Measurements from ENCODE around the gene GPRIN2.
"Not testable (repeated sequence)": the region's sequence is repeated elsewhere in the genome, so short reads cannot be mapped to it uniquely, and the experiment has no call there.

Gene GPRIN2

DNA sequence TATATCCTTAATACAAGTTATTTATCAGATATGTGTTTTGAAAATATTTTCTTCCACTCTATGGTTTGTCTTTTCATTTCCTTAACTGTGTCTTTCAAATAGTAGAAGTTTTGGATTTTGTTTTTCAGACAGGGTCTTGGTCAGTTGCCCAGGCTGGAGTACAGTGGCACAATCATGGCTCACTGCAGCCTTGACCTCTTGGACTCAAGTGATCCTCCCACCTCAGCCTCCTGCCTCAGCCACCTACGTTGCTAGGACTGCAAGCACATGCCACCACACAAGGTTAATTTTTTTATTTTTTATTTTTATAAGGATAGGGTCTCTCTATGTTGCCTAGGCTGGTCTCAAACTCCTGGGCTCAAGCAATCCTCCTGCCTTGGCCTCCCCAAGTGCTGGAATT is 24.2 kb downstream of the GPRIN2 start:
- not testable (repeated sequence) for DNase-seq

DNA sequence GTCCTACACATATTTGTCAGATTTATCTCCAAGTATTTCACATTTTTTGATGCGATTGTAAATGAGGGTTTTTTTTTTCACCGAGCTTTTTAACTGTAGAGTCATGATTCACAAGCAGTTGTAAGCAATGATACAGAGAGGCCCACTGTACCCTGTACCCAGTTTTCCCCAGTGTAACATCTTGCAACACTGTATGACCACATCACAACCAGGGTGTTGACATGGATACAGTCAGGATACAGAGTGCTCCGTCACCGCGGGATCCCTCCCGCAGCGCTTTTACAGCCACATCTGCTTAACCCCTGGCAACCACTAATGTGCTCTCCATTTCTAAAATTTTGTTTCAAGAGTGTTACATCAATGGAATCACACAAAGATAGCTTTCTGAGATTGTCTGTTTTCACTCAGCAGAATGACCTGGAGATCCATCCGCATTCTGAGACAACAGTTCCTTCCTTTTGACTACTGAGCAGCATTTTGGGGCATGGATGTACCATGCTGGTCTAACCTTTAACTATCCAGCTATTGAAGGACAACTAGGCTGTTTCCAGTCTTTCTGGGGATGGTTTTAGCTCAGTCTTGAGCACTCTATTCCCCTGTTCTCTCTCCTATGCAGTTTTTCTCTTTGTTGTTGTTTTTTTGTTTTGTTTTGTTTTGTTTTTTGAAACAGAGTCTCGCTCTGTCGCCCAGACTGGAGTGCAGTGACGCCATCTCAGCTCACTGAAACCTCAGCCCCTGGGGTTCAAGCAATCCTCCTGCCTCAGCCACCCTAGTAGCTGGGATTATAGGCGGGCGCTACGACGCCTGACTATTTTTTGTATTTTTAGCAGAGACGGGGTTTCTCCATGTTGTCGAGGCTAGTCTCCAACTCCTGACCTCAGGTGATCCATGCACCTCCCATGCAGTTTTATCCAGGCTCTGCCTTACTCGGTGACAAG is 25.9 kb downstream of the GPRIN2 start:
- no peak for DNase-seq

DNA sequence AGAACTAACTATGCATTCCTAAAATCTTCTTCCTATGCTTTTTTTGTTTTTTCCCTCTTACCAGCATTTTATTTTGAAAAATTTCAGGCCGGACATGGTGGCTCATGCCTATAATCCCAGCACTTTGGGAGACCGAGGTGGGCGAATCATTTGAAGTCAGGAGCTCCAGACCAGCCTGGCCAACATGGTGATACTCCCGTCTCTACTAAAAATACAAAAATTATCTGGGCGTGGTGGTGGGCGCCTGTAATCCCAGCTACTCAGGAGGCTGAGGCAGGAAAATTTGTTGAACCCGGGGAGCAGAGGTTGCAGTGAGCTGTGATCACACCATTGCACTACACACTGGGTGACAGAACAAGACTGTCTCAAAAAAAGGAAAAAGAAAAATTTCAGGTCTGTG is 26.7 kb downstream of the GPRIN2 start:
- DNase-seq: not testable (repeated sequence)

DNA sequence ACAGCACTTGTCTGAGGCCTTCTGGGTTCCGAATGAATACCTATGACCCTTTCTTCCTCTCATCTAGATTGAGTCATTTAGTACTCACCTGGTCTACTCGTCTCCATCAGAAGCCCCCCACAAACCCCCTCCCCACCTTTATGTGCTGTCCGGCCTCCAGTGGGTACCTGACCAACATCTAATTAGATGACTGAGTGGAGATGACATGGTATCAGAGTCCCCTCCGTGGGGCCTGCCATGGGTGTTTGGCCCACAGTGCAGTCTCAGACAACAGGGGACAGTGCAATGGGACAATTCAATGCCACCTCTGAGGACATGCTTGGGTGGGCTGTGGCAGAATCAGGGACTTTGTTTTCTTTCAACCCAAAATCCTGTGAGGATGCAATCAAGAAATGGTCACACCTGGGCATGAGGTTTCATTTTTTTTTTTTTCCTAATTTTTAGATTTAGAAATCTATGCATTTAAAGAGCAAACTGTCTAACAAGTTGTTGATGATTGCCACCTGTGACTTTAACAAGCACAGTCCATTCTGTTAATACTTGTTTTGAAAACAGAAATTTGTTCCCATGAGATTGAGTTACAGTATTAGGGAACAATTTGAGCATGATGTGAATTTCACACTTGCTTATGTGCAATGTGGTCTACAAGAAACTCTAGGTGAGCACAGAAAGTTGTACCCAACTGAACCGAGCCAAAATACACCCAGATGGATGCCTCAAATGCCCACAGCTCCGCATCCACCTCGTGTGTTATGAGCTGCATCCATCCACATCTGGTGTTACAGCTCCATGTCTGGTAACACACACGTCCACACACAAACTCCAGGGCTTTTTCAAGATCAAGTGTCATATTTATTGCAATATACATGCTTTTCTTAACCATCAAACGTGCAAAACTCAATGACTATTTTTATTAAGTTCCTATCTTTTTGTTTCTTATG is 27.5 kb downstream of the GPRIN2 start:
- no peak for DNase-seq

DNA sequence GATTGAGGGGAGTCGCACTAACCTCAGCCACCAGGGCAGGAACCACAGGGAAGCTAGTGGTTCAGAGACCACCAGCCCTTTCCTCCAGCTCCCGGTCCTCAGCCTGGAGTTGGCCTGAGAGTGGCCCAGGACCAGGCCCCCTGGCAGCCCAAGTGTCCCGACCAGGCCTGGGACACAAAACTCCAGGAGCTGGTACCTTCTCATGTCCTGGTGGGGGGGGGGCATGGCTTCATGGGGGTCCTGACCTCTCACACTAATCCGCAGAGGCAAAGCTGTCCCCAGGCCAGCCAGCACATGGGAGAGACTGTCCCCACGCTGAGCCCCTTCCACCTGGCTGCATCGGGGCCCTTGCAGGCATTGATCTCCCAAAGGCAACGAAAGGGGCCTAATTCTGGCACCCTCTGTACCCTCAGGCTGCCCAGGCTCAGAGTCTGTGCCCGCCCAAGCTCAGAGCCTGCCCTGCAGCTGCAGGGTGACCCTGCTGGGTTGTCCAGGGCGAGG is 28.2 kb downstream of the GPRIN2 start:
- no peak for DNase-seq

DNA sequence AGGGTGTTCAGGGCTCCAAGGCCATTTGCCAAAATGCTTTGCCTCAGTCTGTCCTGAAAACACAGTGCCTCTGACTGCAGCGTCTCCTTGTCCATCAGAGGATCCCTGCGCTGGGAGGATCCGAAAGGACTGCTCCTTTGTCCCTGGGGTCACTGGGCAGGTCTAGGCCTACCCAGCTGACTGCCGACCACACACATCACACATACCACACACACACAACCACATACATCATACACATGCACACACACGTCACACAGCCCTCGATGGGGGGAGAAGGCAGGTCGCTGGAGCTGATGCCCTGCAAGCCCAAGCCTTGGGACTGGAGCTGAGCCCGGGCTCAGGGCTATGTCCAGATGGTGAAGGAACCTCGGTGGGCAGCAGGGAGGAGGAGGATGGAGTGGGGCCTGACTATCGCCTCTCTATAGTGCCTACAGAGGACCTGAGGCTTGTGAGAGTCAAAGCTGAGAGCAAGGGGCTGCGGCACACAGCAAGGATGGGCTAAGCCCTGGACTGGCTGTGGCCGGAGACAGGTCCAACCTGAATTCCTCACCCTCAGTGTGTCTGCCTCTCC is 29.1 kb downstream of the GPRIN2 start:
- DNase-seq: no peak

DNA sequence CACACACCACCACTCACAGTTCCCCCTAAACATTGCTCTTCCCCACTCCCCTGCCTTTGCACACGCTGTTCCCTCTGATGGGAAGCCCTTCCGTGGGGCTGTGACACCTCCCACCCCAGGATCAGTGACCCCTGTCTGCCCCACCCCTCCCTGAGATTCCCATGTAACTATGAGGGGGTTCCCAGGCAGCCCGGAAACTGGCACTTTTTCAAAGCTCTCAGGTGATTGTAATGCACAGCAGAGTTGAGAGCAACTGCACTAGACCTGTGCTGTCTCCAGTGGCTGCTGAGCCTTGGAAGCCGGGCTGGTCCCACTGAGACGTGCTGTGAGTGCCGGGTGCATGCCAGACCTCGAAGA is 29.8 kb downstream of the GPRIN2 start:
- DNase-seq: no peak

DNA sequence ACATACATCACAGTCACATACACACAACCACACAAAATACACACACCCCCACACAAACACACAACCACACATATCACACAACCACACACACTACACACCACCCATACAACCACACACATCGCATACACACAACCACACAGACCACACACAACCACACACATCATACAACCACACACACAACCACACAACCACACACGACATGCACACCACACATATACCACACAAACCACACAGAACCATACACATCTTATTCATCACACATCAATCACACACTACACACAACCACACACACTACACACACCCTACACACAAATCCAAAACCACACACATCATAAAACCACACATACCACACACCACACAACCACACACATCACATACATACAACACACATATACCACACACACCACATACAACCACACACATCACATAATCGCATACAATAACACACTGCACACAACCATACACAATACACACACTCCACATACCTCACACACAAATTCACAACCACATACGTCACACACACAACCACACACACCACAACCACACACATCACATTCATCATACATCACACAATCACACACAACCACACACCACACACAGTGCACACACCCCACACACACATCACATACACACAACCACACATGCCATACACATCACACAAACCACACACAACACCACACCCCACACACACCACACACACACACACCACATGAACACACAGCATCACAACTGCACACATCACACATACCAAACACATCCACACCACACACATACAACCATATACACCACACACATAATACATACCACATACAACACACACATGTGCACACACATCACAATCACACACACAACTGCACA is 30.4 kb downstream of the GPRIN2 start:
- no peak for DNase-seq

DNA sequence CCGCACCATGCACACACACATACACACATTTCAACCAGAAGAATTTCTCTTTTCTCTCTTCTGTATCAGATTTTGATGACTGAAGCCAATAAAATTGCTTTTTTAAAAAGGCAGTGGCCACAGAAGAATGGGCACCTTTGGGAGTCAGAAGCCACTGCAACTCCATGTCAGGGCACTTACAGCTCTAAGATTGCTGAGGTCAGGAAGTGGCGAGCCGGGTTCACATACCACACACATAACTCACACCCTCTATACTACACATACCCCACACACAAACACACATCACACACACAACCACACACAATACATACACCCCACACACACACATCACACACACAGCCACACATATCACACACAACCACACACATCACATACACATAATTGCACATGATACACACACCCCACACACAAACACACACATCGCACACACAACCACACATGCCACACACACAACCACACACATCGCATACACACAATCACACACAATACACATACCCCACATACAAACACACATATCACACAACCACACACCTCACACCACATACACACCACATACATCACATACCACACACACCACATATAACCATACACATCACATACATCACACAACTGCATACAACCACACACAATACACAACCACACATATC is 31.2 kb downstream of the GPRIN2 start:
- DNase-seq: no peak

DNA sequence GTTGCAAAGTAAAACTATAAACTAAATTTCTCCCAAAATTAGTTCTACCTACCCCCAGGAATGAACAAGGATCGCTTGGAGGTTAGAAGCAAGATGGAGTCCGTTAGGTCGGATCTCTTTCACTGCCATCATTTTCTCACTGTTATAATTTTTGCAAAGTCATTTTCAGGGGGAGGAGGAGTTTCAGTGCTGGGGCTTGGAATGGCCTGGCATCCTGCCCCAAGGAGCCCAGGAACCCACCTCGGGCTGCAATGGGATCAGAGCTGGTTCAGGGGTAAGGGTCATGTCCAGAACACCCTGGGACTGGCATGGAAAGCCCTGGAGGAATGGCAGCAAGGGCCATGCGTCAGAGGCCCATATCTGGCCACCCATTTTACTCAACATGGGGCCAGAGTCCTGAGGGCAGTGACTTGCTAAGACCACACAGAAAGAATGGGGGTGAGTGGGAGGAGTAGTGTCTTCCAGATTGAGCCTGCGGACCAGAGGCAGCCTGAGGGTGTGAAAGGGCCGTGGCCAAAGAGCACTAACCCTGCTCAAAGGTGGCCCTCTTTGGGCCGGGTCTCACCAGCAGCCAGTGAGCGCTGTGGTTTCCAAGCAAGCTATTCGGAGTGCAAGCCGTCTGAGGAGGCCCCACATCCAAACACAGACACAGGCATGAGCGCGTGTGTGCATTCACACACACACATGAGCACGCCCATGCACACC is 31.8 kb downstream of the GPRIN2 start:
- no peak for DNase-seq

DNA sequence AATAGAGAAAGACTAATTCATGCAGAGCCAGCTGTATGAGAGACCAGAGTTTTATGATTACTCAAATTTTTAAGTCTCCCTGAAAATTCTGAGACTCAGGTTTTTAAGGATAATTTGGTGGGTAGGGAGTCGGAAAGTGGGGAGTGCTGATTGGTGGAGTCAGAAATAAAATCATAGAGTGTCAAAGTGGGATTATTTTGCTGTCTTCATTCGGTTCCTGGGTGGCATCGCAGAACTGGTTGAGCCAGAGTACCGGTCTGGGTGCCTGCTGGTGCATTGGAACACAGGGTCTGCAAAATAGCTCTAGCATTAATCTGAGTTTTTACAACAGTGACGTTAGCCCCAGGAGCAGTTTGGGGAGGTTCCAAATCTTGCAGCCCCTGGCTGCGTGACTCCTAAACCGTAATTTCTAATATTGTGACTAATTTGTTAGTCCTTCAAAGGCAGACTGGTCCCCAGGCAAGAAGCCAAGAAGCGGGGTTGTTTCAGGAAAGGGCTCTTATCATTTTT is 32.4 kb downstream of the GPRIN2 start:
- no peak for DNase-seq

DNA sequence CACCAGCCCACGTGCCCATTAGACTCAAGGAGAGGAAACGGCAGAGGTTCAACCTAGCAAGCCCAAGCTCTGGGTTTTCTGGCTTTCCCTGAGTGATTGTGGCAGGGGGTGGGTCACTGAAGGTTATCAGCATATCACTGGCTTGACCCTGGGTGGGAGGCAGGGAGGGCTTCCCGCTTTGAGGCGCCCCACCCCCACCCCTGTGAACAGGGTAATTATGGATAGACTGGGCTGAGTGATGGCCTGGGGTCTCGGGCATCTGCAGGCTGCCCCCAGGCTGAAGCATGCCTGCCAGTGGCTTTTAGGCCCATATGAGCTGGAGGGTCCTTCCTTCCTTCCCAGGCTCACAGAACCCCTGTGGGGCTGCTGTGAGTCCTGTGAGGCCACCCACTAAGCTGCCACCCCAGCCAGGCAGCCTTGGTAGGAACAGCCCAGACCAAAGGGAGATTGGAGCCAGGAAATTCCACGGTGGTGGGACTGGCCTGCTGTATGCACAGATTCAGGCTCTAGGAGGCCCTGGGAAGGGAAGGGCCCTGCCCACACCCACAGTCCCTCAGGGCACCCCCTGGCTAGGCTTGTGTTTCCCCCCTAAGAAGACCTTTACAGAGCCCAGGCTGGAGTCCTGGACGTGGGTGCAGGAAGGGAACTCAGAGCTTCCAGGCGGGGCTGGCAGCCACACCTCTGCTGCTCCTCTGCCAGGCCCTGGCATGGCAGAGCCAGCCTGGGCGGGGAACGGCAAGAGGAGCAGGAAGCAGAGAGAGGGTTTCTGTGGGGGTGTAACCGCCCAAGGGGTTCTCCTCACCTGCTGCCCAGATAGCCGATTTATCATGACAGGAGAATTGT is 33.1 kb downstream of the GPRIN2 start:
- DNase-seq: no peak

DNA sequence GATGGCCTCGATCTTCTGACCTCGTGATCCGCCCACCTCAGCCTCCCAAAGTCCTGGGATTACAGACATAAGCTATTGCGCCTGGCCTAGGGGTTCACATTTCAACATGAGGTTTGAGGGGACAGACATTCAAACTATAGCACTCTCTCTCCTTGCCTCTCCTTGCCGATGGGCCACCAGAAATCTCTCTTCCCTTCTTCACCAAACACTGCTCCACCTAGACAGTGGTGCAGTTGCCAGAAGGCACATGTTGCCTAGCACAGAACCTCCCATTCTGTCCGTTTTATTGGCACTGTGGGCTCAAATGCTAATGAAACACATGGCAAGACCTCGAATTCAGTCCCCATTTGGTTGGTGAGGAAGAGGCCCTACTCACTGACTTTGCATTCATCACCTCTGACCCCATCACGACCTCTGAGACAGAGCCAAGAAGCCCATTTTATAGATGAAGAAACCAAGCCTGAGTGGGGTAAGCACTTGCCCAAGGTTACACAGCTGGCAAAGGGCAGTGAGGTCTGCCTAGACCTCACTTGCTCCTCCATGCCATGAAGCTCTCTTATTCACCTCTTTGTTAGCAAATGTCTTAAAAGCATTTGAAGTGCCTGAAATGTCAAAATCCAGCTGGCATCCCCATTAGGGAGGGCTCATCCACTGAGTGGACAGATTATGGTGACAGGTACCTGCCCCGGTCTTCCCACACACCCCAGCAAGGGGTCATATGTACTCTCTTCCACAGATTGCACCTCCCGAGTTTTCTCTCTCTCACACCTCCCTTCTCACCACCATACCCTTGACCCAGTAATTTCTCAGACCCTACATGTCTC is 34.0 kb downstream of the GPRIN2 start:
- DNase-seq: no peak

DNA sequence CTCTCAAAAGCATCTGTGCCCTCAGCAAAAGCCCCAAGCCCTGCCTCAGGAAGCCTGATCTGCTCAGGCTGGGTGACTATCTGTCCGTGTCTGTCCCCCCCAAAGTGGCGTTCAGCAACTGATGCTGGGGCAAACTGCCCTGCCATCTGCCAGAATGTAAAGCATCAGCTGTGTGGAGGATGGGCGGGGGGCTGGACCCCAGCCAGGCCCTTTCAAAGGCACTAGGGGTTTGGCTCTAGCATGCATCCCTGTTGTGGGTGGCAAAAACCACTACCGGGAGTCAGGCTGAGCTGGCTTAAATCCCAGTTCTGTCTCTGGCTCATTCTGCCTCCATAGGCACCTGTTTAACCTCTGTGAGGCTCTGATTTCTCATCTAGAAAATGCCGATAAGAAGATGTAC is 35.5 kb downstream of the GPRIN2 start:
- DNase-seq: no peak

DNA sequence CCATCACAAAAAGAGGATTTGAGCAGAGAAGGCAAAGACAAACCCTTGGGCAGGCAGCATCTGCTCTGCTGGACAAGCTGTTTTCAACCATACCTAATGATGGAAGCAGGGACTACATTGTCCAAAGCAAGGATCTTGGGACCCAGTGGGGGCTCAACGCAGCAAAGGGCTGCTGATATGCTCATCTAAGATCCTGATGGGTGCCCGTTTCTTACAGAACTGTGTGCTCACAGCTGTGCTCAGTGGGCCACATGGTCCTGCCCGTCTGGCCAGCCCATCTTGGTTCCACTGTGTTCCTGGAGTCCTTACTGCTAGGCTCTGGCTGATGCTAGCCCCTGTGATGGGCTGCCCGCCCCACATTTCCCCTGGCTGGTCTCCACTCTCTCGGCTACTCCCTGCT is 36.1 kb downstream of the GPRIN2 start:
- no peak for DNase-seq

DNA sequence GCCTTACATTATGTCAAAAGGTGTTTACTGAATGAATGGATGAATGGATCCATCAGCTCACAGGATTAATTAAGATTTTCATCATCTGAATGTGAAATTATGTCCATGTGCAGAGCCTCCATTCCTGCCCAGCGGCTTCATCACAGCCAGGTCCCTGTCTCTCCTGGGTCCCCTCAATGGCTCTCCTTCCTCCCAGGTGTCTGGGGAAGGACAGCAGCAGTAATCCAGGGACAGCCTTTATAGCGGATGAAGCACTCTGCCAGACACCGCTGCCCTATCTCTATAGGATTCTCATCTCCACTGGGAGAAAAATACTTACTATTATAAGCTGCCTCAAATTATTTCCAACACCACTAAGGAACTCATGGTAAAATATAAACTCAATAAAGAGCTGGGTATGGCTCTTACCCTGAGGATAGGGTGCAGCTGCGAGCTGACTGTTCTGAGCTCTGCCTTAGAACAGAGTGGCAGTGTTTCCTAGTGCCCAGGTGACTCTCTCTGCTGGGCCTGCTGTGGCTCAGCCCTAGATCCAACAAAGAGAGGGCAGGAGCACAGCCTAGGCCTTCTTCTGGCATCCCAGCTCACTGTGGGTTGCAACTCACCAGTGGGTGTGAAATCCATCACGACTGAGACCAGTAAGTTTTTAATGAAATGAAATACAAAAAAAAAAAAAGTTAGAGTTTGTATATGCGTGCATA is 38.3 kb downstream of the GPRIN2 start:
- DNase-seq: no peak

DNA sequence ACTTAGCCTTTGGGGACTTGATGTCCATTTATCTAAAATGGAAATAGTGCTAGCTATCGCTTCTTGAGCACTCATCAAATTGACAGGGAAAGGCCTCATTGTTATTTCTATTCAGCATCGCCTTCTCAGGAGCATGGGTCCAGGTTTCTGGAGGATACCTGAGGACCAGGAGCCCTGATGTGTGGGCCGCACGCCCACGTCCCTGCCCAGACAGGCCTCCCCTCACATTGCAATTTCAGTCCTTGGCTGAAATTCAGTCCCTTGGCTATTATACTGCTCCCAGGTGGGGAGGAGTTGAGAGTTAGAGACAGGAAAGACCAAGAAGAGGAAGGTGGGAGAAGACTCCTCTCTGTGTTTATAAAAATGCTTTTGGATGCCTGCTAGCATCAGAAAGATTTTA is 38.9 kb downstream of the GPRIN2 start:
- DNase-seq: no peak

DNA sequence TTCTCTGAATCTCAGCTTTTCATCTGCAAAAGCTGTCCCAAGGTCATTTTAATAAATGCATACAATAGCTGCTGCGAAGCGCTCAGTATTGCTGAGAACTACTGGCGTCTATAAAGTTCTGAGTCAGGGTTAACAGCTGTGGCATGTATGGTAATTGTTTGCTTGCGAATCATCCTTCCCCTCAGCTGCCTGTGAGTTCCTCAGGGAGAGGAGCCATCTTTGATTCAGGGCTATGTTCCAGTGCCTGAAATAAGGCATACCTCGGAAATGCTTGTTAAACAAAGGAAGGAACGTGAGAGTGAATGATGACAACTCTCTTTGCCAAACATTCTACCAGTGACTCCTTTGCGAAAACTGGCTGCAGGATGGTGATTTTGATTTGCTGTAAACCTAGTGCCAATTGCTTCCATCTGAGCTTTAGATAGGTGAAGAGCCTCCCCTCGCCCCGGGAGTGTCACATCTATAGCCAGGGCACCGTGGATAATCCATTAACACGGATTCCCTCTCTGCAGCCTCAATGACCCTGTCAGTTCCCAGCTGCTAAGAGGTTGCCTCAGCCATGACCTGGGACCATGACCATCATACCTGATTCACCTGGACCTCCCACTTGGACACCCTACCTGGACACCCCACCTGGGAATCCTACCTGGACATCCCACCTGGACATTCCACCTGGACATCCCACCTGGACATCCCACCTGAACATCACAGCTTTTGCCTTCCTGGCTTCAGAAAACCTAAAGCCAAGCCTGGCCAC is 39.6 kb downstream of the GPRIN2 start:
- DNase-seq: no peak
